Fibroblast of villous mesenchyme (primary cell): ENCODE data around the gene UCK1. TPM values are rescaled to one million over a fixed set of nuclear protein-coding genes. Genes with fewer than 3 reads are reported as not detected.

Experiments
- DNase-seq: peaks from one replicate; pipeline ENCODE4 v3.0.0-alpha.2; 2010; ENCODE audit warnings: low read depth
- H3K4me3 ChIP-seq: 2 replicates; pipeline ENCODE4 v1.5.1; 2011; ENCODE audit warnings: low read depth, mild to moderate bottlenecking, low read length
- total RNA-seq: library from RNA; depleted of rRNA; stranded (reverse); fragments of >200 nt; gene quantifications from 2 replicates; pipeline ENCODE4 v1.2.3, GENCODE V29; 2012
- TF ChIP-seq, protein P1 (sequence below): IDR thresholded peaks from 2 replicates; pipeline ENCODE4 v1.5.1; 2012; ENCODE audit warnings: low read depth, mild to moderate bottlenecking, low read length; ENCODE audit not compliant: insufficient read depth

Gene UCK1
- 20.6 and 28.5 TPM in 2 replicates for total RNA-seq

DNA sequence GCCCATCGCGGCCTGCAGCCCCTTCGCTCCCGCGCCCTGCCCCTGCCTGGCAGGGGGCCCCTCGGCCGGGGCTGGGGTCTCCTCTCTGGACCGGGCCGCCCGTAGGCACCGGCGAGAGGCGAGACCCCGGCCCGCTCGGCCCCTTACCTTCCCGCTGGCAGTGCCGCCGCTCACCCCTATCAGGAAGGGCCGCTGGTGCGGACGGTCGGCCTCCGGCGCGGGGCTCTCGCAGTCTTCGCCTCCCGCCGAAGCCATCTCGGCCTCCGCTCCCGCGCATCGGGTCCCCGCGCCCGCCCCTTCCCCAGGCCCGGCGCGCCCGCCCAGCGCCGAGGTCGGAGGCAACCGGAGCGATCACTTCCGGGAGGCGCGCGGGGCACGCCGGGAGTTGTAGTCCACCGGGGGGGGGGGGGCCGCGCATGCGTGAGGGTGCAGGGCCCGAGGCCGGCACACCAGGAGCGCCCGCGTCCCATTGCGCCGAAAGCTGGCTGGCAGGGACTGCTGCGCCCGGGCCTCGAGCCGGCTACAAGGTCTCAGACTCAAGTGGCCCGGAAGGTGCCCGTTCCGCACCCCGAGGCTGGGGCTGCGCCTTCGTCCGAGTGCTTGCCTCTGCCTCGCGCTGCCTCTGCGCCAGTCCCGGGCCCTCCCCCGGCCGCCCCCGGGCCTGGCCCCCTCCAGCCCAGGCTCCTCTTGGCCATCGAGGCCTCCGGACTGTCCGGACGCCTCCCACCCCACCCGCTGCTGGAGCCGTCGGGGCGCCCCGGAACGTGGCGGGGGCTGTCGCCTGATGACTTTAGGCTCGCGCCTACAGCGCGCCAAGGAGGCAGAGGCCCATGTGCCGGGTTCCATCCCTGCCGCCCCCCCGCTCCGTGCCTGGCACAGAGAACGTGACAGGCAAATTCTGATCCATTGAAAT is at the start of gene UCK1:
Gene UCK1, minus strand, starts transcription at position 344 of the 913 bp plus-strand sequence. Its CDS starts 89 bp downstream, at position 255.
- peak within 1 kb of the TSS; percentile 79 for H3K4me3 ChIP-seq
- peak; percentile 81 for DNase-seq
- TF ChIP-seq, protein P1, sequence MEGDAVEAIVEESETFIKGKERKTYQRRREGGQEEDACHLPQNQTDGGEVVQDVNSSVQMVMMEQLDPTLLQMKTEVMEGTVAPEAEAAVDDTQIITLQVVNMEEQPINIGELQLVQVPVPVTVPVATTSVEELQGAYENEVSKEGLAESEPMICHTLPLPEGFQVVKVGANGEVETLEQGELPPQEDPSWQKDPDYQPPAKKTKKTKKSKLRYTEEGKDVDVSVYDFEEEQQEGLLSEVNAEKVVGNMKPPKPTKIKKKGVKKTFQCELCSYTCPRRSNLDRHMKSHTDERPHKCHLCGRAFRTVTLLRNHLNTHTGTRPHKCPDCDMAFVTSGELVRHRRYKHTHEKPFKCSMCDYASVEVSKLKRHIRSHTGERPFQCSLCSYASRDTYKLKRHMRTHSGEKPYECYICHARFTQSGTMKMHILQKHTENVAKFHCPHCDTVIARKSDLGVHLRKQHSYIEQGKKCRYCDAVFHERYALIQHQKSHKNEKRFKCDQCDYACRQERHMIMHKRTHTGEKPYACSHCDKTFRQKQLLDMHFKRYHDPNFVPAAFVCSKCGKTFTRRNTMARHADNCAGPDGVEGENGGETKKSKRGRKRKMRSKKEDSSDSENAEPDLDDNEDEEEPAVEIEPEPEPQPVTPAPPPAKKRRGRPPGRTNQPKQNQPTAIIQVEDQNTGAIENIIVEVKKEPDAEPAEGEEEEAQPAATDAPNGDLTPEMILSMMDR: no peak

DNA sequence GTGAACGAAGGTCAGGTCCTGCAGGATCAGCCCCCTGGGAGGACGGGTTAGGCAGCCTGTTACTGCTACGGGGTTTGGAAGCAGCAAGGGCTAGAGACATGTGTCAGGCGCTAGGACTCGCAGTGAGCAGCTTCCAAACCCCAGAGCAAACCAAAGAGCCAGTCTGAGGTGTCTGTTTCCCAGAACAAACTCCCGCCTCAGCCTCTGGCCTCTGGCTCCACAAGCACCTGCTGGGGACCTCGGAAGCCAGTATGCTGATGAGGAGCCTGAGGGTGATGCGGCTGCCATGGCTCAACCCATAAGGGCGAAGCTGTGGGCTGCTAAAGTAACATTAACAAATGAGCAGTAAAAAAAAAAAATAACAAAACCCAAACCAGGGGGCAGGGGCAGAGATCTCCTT is 49.3 kb upstream of the UCK1 start:
- TF ChIP-seq, protein P1: no peak
- no peak overlapping the region for H3K4me3 ChIP-seq
- DNase-seq: no peak

DNA sequence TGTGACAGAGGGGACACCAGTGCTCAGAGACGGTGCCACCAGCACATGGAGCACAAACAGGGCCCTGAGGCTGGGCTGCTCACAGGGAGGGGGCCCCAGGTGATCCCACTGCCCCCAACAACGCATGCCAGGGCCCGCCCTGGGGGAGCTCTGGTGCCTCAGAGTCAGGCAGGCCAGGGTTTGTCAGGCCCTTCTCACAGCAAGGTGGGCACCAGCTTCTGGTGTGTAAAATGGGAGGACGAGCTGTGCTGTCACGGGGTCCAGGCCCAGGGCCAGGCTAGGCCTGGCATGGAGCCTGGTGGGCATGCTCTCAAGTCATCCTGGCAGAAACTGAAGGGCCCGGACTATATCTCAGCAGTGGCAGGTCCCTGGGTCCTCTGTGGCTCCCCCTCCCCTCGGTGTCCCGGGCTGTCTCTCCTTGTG is 48.7 kb upstream of the UCK1 start:
- no peak overlapping the region for H3K4me3 ChIP-seq
- no peak for DNase-seq
- TF ChIP-seq, protein P1: no peak

DNA sequence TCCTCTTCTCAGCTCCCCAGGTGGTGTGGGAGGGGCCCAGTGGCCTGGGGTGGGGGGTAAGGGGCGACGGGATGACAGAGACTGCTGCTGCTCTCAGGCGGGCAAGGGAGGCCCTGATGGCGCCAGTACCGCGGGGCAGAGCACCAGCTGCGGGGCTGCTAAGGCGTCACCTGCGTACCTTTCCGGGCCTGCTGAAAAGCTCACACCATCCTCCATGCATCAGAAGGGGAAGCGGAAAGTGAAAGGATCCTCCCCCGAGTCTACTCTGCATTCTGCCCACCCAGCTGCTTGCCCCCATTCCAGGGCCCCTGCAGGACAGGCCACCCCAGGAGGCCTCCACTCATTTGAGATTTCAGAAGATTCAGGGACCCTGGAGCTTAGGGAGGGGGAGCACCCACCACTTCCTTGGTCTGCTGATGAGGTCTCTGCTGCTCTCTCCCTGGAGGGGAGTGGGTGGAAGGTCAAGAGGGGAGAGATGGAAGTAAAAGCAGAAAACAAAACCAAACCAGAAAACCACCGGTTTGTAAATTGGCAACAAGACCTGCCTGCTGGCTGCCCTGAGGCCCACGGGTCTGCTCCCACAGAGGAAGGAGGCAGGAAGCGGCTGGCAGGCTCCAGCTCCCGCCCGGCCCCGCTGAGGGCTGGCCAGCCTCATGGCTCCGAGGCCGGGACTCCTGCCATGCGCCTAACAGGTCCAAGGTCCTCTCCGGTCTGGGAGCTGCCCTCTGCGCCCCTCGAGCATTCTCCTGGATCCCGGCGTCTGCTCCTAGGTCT is 47.9 kb upstream of the UCK1 start:
- no peak overlapping the region for H3K4me3 ChIP-seq
- no peak for DNase-seq
- TF ChIP-seq, protein P1: no peak

DNA sequence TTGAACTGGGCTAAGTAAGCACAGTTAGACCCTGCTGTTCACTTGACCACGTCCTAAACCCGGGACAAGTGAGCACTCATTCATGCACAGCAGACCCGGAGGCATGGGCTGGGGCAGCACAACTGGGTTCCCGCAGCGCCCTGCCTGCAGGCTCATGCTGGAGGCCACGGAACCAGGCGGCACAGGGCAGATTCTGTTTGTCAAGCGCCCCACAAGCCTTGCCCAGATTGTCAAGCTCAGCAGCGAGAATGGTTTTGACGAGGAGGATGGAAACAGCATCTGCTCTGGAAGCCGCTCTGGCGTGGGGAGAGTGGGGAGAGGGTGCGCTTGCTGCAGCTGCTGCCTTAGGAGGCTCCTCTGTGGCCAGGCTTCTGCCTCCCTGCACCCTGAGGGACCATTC is 47.0 kb upstream of the UCK1 start:
- TF ChIP-seq, protein P1: no peak
- H3K4me3 ChIP-seq: no peak overlapping the region
- DNase-seq: no peak

DNA sequence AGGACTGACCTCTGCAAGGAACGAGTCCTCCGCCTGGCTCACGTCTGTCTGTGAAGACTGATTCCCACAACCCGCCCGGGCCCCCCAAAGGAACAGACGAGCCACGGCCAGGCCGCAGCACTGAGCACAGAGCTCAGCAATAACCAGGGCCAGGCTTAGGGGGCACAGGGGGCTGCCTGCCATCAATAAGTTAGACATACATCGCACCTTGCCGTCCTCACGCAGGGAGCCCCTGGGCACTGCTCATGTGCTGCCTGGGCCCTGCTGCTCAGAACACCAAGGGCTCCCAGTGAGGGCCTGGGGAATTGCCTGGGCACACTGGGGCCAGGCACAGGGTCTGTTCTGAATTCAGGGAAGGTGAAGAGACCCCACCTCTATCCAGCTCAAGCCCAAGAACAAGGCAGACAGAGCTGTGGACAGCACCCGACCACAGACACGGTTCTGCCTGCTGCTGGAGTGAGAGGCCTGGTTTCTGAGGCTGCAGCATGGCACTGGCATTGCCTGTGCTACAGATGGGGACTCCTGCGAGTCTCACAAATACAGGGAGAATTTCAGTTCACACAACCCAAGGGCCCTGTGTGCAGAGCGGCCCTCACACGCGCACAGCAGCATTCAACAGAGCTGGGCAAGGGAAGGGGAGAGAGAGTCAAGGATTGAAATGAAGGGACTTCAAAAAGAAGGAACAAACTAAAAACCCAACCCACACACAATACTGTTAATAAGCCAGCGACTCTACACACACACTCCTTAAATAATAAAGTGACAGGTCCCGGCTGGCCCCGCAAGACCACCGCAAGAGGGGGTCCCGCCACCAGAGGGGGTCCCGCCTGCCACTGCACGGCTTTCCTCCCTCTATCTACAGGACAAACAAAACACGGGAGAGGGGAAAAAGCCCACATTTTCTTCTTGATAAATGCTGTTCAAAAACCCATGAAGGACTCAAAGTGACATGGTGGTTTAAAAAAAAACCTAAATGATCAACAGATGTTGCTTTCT is 46.2 kb upstream of the UCK1 start:
- TF ChIP-seq, protein P1: no peak
- no peak for DNase-seq

More for the DNA sequence above, 46.2 kb upstream of the UCK1 start:
- no peak overlapping the region for H3K4me3 ChIP-seq
